ENCODE data around the gene TXNRD2.
"Not testable (repeated sequence)": the region's sequence is repeated elsewhere in the genome, so short reads cannot be mapped to it uniquely, and the experiment has no call there.

The TXNRD2 gene

GRCh38 chr22:19948057-19948760 is 6.6 kb upstream of the TXNRD2 start:
- no peak for DNase-seq (ENCODE audit: low spot score)

- peak; percentile 46 for DNase-seq (ENCODE audit: low spot score)
Observed at GRCh38 chr22:19943082-19944026, 1.7 kb upstream of the TXNRD2 start.

GRCh38 chr22:19942157-19943081 is 801 bp upstream of the TXNRD2 start:
- peak; percentile 50 for DNase-seq (ENCODE audit: low spot score)

GRCh38 chr22:19940536-19941364 is 868 bp downstream of the TXNRD2 start:
- no peak for DNase-seq (ENCODE audit: low spot score)

GRCh38 chr22:19937616-19938473 is 3.8 kb downstream of the TXNRD2 start:
- no peak for DNase-seq (ENCODE audit: low spot score)

- DNase-seq (ENCODE audit: low spot score) = no peak
Observed at GRCh38 chr22:19936513-19936912, 5.1 kb downstream of the TXNRD2 start.

GRCh38 chr22:19935123-19935718 is 6.4 kb downstream of the TXNRD2 start:
- DNase-seq (ENCODE audit: low spot score) = not testable (repeated sequence)

GRCh38 chr22:19933341-19934241 is 8.0 kb downstream of the TXNRD2 start:
- no peak for DNase-seq (ENCODE audit: low spot score)

GRCh38 chr22:19932367-19933206 is 9.0 kb downstream of the TXNRD2 start:
- no peak for DNase-seq (ENCODE audit: low spot score)

- DNase-seq (ENCODE audit: low spot score) = no peak
Observed at GRCh38 chr22:19931514-19931913, 10.1 kb downstream of the TXNRD2 start.

- DNase-seq (ENCODE audit: low spot score) = no peak
Observed at GRCh38 chr22:19930551-19931486, 10.8 kb downstream of the TXNRD2 start.

GRCh38 chr22:19929586-19930550 is 11.8 kb downstream of the TXNRD2 start:
- no peak for DNase-seq (ENCODE audit: low spot score)

GRCh38 chr22:19928207-19928606 is 13.4 kb downstream of the TXNRD2 start:
- no peak for DNase-seq (ENCODE audit: low spot score)

- no peak for DNase-seq (ENCODE audit: low spot score)
Observed at GRCh38 chr22:19927696-19928095, 13.9 kb downstream of the TXNRD2 start.

GRCh38 chr22:19926028-19926427 is 15.6 kb downstream of the TXNRD2 start:
- DNase-seq (ENCODE audit: low spot score) = not testable (repeated sequence)

Data from NAMALWA (cell line).